NT2/D1 (cell line): ENCODE measurements around the gene ARHGAP20.

Source experiments
- YY1 ChIP-seq: IDR thresholded peaks from 2 replicates; pipeline ENCODE4 v1.6.1; 2011; ENCODE audit not compliant: insufficient read length, insufficient read depth
- ZNF274 ChIP-seq: IDR thresholded peaks from 2 replicates; pipeline ENCODE4 v1.6.1; 2011; ENCODE audit warnings: mild to moderate bottlenecking, low read depth, low read length

DNA sequence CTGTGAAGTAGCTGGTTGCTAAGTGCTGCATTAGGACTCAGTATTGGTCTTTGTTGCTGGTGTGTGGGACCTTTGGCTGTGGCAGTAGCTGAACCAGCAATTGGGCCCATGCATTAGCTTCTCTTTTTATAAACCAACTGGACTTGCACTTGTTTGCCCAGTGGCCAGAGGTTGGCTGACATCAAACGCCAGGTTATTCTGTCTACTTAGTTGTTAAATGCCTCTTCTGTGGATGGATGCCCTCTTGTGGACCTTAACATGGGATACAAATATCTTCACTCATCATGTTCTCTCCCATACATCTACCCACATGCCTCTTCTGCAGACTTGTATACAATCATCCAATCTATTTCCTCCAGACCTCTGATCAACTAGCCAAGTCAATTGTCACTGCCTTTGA, 26.4 kb upstream of the ARHGAP20 start:
- TF ChIP-seq YY1: no peak
- TF ChIP-seq ZNF274: no peak
